Measurements from ENCODE around the gene CNNM3.

The CNNM3 gene

DNA sequence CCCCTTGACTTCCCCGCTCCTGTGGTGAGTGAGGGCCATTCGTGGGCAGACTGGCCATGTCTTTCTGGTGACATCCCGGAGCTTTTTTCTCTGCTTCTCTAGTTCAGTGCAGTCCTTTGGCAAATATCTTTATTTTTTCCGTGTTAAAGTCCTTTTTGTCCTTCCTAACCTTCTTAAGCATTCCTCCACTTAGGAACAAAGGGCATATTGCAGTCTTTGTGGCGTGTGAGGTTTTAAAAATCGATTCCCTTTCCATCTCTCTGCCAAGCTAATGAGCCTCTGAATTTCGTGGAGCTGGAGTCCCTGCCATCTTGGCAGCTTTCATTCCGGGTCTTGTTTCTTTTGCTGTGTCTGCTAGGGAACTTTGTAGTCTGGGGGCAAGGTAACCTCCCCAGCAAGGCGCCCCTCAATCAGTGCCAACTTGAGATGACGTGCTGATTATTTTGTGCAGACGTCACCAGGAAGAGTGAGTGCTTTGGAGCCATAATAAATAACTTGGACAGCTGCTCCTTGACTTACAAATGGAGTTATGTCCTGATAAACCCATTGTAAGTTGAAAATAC, 5.1 kb downstream of the CNNM3 start:
- H3K4me3 ChIP-seq (ENCODE audit: low read depth, low read length), result no peak overlapping the region
- H3K27me3 ChIP-seq, result no peaks in the 10 kb centered on the region
- no peaks in the 10 kb centered on the region for H3K36me3 ChIP-seq
- no peak for DNase-seq
- TF ChIP-seq, protein P1, sequence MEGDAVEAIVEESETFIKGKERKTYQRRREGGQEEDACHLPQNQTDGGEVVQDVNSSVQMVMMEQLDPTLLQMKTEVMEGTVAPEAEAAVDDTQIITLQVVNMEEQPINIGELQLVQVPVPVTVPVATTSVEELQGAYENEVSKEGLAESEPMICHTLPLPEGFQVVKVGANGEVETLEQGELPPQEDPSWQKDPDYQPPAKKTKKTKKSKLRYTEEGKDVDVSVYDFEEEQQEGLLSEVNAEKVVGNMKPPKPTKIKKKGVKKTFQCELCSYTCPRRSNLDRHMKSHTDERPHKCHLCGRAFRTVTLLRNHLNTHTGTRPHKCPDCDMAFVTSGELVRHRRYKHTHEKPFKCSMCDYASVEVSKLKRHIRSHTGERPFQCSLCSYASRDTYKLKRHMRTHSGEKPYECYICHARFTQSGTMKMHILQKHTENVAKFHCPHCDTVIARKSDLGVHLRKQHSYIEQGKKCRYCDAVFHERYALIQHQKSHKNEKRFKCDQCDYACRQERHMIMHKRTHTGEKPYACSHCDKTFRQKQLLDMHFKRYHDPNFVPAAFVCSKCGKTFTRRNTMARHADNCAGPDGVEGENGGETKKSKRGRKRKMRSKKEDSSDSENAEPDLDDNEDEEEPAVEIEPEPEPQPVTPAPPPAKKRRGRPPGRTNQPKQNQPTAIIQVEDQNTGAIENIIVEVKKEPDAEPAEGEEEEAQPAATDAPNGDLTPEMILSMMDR (IDR thresholded peaks at IDR 0.05; ENCODE audit: low read depth, low read length), result no peak
- no peaks in the 10 kb centered on the region for H3K4me1 ChIP-seq
- no peaks in the 10 kb centered on the region for H3K9me3 ChIP-seq

DNA sequence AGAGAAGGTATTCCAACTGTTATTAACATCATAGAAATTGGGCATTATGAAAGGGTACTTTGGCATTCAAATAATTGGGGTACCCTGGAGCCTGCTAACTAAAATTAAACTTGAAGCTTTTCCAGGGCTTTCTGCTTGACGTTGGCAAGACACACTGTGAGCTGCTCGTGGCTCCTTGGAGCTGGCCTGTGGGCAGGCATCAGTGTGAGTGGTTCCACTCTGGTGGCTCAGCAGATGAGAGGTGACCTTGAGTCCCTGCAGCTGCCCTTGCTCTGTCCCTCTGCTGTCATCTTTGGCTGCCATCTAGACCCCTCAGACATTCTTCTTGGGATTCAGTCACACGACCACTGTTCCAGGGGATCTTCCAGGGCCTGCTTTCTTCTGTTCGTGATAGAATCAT, 6.7 kb downstream of the CNNM3 start:
- H3K36me3 ChIP-seq, result no peaks in the 10 kb centered on the region

DNA sequence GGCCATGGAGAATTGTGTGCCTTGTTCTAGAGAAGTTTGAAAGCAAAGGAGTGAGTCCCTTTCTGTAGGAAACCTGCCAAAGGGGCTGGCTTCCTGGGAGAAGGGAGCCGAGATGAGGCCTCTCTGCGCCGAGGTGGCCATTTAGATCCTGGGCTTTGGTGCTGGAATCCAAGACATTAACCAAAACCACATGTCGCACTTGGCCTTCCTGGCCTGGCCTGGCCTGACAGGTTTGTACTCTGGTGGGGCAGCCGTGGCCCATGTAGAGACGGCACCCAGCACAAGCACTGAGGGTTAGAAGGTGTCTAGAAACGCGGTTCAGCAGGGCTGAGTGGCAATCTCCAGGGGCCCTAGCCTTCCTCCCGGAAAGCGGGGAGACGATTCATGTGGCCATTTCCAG, 7.1 kb downstream of the CNNM3 start:
- Histone ChIP-seq H3K4me3 (ENCODE audit: low read depth, low read length) (no peak overlapping the region), H3K9me3 (no peaks in the 10 kb centered on the region), H3K4me1 (no peaks in the 10 kb centered on the region), H3K36me3 (peaks cover under 1% of the 10 kb centered on the region; the same call in 1 of the 2 replicates), H3K27me3 (no peaks in the 10 kb centered on the region)
- DNase-seq, result no peak
- TF ChIP-seq, protein P1 (IDR thresholded peaks at IDR 0.05; ENCODE audit: low read depth, low read length), result no peak

More for the DNA sequence above, 6.7 kb downstream of the CNNM3 start:
- H3K9me3 ChIP-seq, result no peaks in the 10 kb centered on the region
- no peak for DNase-seq
- H3K4me1 ChIP-seq, result no peaks in the 10 kb centered on the region
- H3K27me3 ChIP-seq, result no peaks in the 10 kb centered on the region
- H3K4me3 ChIP-seq (ENCODE audit: low read depth, low read length), result no peak overlapping the region
- TF ChIP-seq, protein P1 (IDR thresholded peaks at IDR 0.05; ENCODE audit: low read depth, low read length), result no peak

DNA sequence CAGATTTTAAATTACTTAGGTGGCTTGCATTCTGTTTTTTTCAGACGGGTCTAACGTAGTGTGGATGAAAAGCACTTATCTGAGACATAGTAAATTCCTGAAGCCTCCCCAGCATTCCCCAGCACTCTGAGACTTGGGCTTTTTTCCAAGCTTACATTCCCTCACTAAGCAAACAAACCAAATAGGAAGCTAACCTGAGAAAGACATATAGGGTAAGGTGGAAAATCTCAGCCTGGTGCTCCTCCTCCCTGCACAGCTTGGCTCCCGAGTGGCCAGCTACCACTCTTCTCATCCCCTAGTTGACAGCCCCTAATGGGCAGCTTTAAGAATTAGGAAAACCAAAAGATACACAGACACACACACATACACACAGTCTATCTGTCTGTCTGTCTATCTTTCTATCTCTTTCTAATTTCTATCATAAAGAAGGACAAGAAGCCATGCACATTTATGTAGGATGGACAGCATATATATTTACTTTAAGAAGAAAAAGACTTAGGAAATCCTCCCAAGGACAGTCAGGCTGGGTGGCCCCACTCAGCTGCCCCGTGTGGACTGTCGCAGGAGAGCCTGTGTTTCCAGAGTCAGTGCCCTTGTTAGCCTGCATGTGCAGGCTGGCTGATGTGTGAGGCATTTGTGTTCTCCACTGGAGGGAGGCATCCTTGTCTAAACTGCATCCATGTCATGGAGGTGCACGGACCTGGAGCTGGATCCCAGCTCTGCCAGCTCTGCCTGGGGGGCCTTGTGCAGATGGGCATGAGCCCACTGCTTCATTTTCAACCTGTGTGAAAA, 8.2 kb downstream of the CNNM3 start:
- Histone ChIP-seq H3K4me3 (ENCODE audit: low read depth, low read length) (no peak overlapping the region), H3K27me3 (no peaks in the 10 kb centered on the region), H3K36me3 (peaks cover 3% of the 10 kb centered on the region; the same call in 1 of the 2 replicates), H3K4me1 (no peaks in the 10 kb centered on the region), H3K9me3 (no peaks in the 10 kb centered on the region)
- TF ChIP-seq, protein P1 (IDR thresholded peaks at IDR 0.05; ENCODE audit: low read depth, low read length), result no peak
- DNase-seq, result no peak

DNA sequence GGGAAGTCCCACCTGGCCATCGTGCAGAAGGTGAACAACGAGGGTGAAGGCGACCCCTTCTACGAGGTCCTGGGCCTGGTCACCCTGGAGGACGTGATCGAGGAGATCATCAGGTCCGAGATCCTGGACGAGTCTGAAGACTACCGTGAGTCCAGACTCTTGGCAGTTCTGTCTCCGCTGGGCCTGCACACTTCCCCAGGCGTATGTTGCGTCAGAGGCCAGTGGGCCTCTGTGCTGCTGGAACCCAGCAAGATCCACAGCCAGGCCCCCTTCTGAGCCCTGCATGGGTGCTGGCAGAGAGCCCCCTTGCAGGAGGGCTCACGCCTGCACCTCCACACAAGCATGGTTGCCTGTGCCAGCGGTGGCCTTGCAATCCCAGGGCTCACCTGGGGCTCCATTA, 9.0 kb downstream of the CNNM3 start:
- Histone ChIP-seq H3K27me3 (no peaks in the 10 kb centered on the region), H3K9me3 (no peaks in the 10 kb centered on the region), H3K4me3 (ENCODE audit: low read depth, low read length) (no peak overlapping the region), H3K4me1 (no peaks in the 10 kb centered on the region), H3K36me3 (peaks cover 3% of the 10 kb centered on the region; the same call in 1 of the 2 replicates)
- DNase-seq, result no peak
- TF ChIP-seq, protein P1 (IDR thresholded peaks at IDR 0.05; ENCODE audit: low read depth, low read length), result no peak
